ENCODE measurements around the gene MRPS2.
"Not testable (repeated sequence)": the region's sequence is repeated elsewhere in the genome, so short reads cannot be mapped to it uniquely, and the experiment has no call there.

MRPS2 gene

GRCh38 chr9:135531096-135531495 is 30.6 kb downstream of the MRPS2 start:
- no peak for DNase-seq (ENCODE audit: low read depth)
- H3K4me3 ChIP-seq (ENCODE audit: low read depth, low read length), result no peak overlapping the region
- TF ChIP-seq CTCF (IDR thresholded peaks at IDR 0.05; ENCODE audit: control insufficient read depth, extremely low read depth, insufficient read depth), result no peak

- TF ChIP-seq CTCF (IDR thresholded peaks at IDR 0.05; ENCODE audit: control insufficient read depth, extremely low read depth, insufficient read depth), result no peak
- no peak for DNase-seq (ENCODE audit: low read depth)
- no peak overlapping the region for H3K4me3 ChIP-seq (ENCODE audit: low read depth, low read length)
Observed at GRCh38 chr9:135533113-135533512, 32.6 kb downstream of the MRPS2 start.

- no peak for TF ChIP-seq CTCF (IDR thresholded peaks at IDR 0.05; ENCODE audit: control insufficient read depth, extremely low read depth, insufficient read depth)
- no peak overlapping the region for H3K4me3 ChIP-seq (ENCODE audit: low read depth, low read length)
- no peak for DNase-seq (ENCODE audit: low read depth)
Observed at GRCh38 chr9:135533674-135534073, 33.2 kb downstream of the MRPS2 start.

- DNase-seq (ENCODE audit: low read depth), result not testable (repeated sequence)
Observed at GRCh38 chr9:135534192-135534711, 33.8 kb downstream of the MRPS2 start.

GRCh38 chr9:135534826-135535225 is 34.3 kb downstream of the MRPS2 start:
- H3K4me3 ChIP-seq (ENCODE audit: low read depth, low read length); DNase-seq (ENCODE audit: low read depth): not testable (repeated sequence)

More at GRCh38 chr9:135534192-135534711, 33.8 kb downstream of the MRPS2 start:
- H3K4me3 ChIP-seq (ENCODE audit: low read depth, low read length), result not testable (repeated sequence)

GRCh38 chr9:135535631-135536030 is 35.1 kb downstream of the MRPS2 start:
- DNase-seq (ENCODE audit: low read depth); H3K4me3 ChIP-seq (ENCODE audit: low read depth, low read length): not testable (repeated sequence)

- no peak overlapping the region for H3K4me3 ChIP-seq (ENCODE audit: low read depth, low read length)
- no peak for DNase-seq (ENCODE audit: low read depth)
- no peak for TF ChIP-seq CTCF (IDR thresholded peaks at IDR 0.05; ENCODE audit: control insufficient read depth, extremely low read depth, insufficient read depth)
Observed at GRCh38 chr9:135536216-135536615, 35.7 kb downstream of the MRPS2 start.

GRCh38 chr9:135543262-135543894 is 42.9 kb downstream of the MRPS2 start:
- not testable (repeated sequence) for DNase-seq (ENCODE audit: low read depth); H3K4me3 ChIP-seq (ENCODE audit: low read depth, low read length)

GRCh38 chr9:135544981-135545635 is 44.6 kb downstream of the MRPS2 start:
- TF ChIP-seq CTCF (IDR thresholded peaks at IDR 0.05; ENCODE audit: control insufficient read depth, extremely low read depth, insufficient read depth), result no peak

GRCh38 chr9:135545646-135546176 is 45.2 kb downstream of the MRPS2 start, which contains the start of gene OBP2A:
Gene OBP2A, plus strand, starts transcription at chr9:135546126. Its CDS starts 55 bp downstream, at chr9:135546181.
- not testable (repeated sequence) for H3K4me3 ChIP-seq (ENCODE audit: low read depth, low read length)

More at GRCh38 chr9:135544981-135545635, 44.6 kb downstream of the MRPS2 start:
- no peak for DNase-seq (ENCODE audit: low read depth)
- H3K4me3 ChIP-seq (ENCODE audit: low read depth, low read length), result no peak overlapping the region

GRCh38 chr9:135546792-135547617 is 46.5 kb downstream of the MRPS2 start:
- DNase-seq (ENCODE audit: low read depth); H3K4me3 ChIP-seq (ENCODE audit: low read depth, low read length): not testable (repeated sequence)

More at GRCh38 chr9:135545646-135546176, 45.2 kb downstream of the MRPS2 start, which contains the start of gene OBP2A:
- not testable (repeated sequence) for DNase-seq (ENCODE audit: low read depth)

Measured in LNCaP clone FGC (cell line).